ENCODE measurements around the gene RAB12. TPM values are rescaled to one million over a fixed set of nuclear protein-coding genes. Genes with fewer than 3 reads are reported as not detected.

RAB12 gene
- total RNA-seq, 1 experiment from 2014 or later = 51.3 TPM

DNA sequence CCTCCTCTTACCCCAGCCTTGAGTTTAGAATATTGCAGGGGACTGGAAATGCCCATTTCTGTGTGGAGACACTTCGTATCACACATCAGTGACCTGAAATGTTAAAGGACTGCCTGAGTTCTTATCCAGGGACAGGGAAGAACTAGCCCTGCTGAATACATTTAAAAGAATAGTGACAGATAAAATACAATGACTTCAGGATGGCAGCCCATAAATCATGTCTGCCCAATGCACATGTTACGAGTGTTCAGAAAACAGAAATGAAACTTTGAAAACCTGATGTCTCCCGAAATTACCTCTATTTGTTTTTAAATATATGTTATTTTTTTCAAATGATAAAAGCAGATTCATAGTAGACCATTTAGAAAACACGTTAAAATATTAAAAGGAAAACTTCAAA is 22.3 kb upstream of the RAB12 start:
- no peak overlapping the region for H2AK5ac ChIP-seq (ENCODE audit: insufficient read length, low read length)
- H3K9ac ChIP-seq (ENCODE audit: extremely low read depth, insufficient read length, low read length) = no peak overlapping the region
- no peaks in the 10 kb centered on the region for H3K9me3 ChIP-seq (ENCODE audit: control insufficient read depth, low read depth, low read length)
- no peak overlapping the region for H2BK20ac ChIP-seq (ENCODE audit: low read depth, low read length, poor library complexity, severe bottlenecking)
- H2BK12ac ChIP-seq (ENCODE audit: insufficient read length, low read depth, low read length) = no peak overlapping the region
- H3T11ph ChIP-seq (ENCODE audit: low read length) = no peak overlapping the region
- Mint-ChIP-seq H3K4me1 (peaks cover 9 to 10% of the 10 kb centered on the region in 2 experiments), H3K36me3 (ENCODE audit: insufficient read depth in 1 of 3, low read depth in 3 of 3) (no peaks in the 10 kb centered on the region; a peak in 1 of 7 replicates), H3K9me3 (peaks cover 3 to 4% of the 10 kb centered on the region in 2 experiments; a peak in 4 of 5 replicates), H3K27ac (no peak overlapping the region), H3K27me3 (ENCODE audit: low read depth) (peaks cover 8% of the 10 kb centered on the region), H3K4me3 (no peak overlapping the region)
- H3K4me1 ChIP-seq (ENCODE audit: insufficient read depth, low read length) = no peaks in the 10 kb centered on the region
- no peak overlapping the region for H4K91ac ChIP-seq (ENCODE audit: insufficient read length, low read depth, low read length)
- H2BK15ac ChIP-seq (ENCODE audit: low read depth, low read length) = no peak overlapping the region
- no peak for DNase-seq
- no peak overlapping the region for H2BK120ac ChIP-seq (ENCODE audit: low read depth, low read length, poor library complexity, severe bottlenecking)
- H3K56ac ChIP-seq (ENCODE audit: insufficient read length, low read depth, low read length) = no peak overlapping the region
- no peaks in the 10 kb centered on the region for H3K23me2 ChIP-seq (ENCODE audit: insufficient read length, low read depth, low read length, poor library complexity, severe bottlenecking)
- no peak overlapping the region for H3K4ac ChIP-seq (ENCODE audit: low read depth, low read length)
- H2AFZ ChIP-seq (ENCODE audit: low read length) = no peak overlapping the region
- no peaks in the 10 kb centered on the region for H4K20me1 ChIP-seq (ENCODE audit: control insufficient read depth, insufficient read depth, insufficient read length)
- no peak overlapping the region for H3K18ac ChIP-seq (ENCODE audit: insufficient read length, low read depth, low read length)
- H2BK5ac ChIP-seq (ENCODE audit: insufficient read length, low read length) = no peak overlapping the region
- H3K27me3 ChIP-seq (ENCODE audit: insufficient read depth, low read length) = no peaks in the 10 kb centered on the region
- H3K27ac ChIP-seq (ENCODE audit: insufficient read length, low read depth, low read length) = no peak overlapping the region
- H4K8ac ChIP-seq (replicated peaks; ENCODE audit: insufficient read length, low read depth, low read length) = no peak overlapping the region
- H3K14ac ChIP-seq (ENCODE audit: insufficient read depth, low read length) = no peak overlapping the region
- H3K4me2 ChIP-seq (ENCODE audit: insufficient read depth, insufficient read length, low read length) = no peak overlapping the region
- TF ChIP-seq CTCF (conservative IDR thresholded peaks at IDR 0.05) = no peak
- no peak overlapping the region for H4K5ac ChIP-seq (ENCODE audit: insufficient read length, low read depth, low read length)
- no CpG with 5 or more reads among the region's 4 CpGs for WGBS (ENCODE audit: extremely low coverage, insufficient read length, low lambda C conversion rate)
- no peaks in the 10 kb centered on the region for H3K79me2 ChIP-seq (ENCODE audit: insufficient read depth, low read length)
- no peak overlapping the region for H3K23ac ChIP-seq (ENCODE audit: insufficient read length, low read depth, low read length)
- H3K79me1 ChIP-seq (ENCODE audit: insufficient read depth, low read depth, low read length, poor library complexity, severe bottlenecking) = no peaks in the 10 kb centered on the region
